ENCODE data around the gene ILKAP.

- TF ChIP-seq SUZ12 (IDR thresholded peaks at IDR 0.05; ENCODE audit: extremely low read depth, insufficient read depth, insufficient read length): no peak
- TF ChIP-seq ZNF274 (IDR thresholded peaks at IDR 0.05; ENCODE audit: low read depth, low read length): no peak
Observed at GRCh38 chr2:238251986-238252385, 48.5 kb upstream of the ILKAP start.

Measured in NT2/D1 (cell line).